K562 (cell line): ENCODE measurements around the gene TTC39A. TPM values are rescaled to one million over a fixed set of nuclear protein-coding genes. Genes with fewer than 3 reads are reported as not detected.

ENCODE experiments used
- DPF2 ChIP-seq: fragments of 450-650 bp; IDR thresholded peaks from 2 replicates; pipeline ENCODE4 v1.6.1; 2016
- KLF6 ChIP-seq: fragments of 250-450 bp; sonication (Bioruptor Pico); IDR thresholded peaks from 2 replicates; pipeline ENCODE4 v1.4.0; 2020; ENCODE audit warnings: mild to moderate bottlenecking, moderate library complexity, borderline replicate concordance
- MECOM ChIP-seq: fragments of 250-450 bp; sonication (Bioruptor Pico); IDR thresholded peaks from 2 replicates; pipeline ENCODE4 v1.8.0; 2022; ENCODE audit warnings: inconsistent platforms
- MEF2D ChIP-seq: conservative IDR thresholded peaks from 2 replicates; pipeline ENCODE4 v1.6.1; 2016; ENCODE audit warnings: low read depth, missing genetic modification characterization, missing compliant biosample characterization
- MEIS2 ChIP-seq: fragments of 450-650 bp; IDR thresholded peaks from 2 replicates; pipeline ENCODE4 v1.6.1; 2014; ENCODE audit warnings: mild to moderate bottlenecking; ENCODE audit not compliant: partially characterized antibody
- MTA1 ChIP-seq: fragments of 450-650 bp; IDR thresholded peaks from 2 replicates; pipeline ENCODE4 v1.6.1; 2017; ENCODE audit warnings: borderline replicate concordance
- NFIC ChIP-seq: fragments of 450-650 bp; IDR thresholded peaks from 2 replicates; pipeline ENCODE4 v1.6.1; 2017; ENCODE audit warnings: mild to moderate bottlenecking, inconsistent platforms
- RBM15 ChIP-seq: fragments of 200-400 bp; formaldehyde crosslinking; IDR thresholded peaks from 2 replicates; pipeline ENCODE4 v1.6.1; 2018; ENCODE audit warnings: mild to moderate bottlenecking, low read length, moderate library complexity; ENCODE audit not compliant: insufficient read depth
- SMARCE1 ChIP-seq: fragments of 450-650 bp; IDR thresholded peaks from 2 replicates; pipeline ENCODE4 v1.7.1; 2016; ENCODE audit warnings: mild to moderate bottlenecking
- SPI1 ChIP-seq: IDR thresholded peaks from 2 replicates; pipeline ENCODE4 v1.6.1; 2011; ENCODE audit warnings: low read depth, low read length, control low read depth, borderline replicate concordance
- TEAD4 ChIP-seq, 2 experiments: sonication (generic) in 1 of 2; formaldehyde crosslinking in 1 of 2; IDR thresholded peaks; 2 replicates each; pipeline versions ENCODE4 v1.6.1 to v1.8.0; 2012 to 2022; ENCODE audit warnings: borderline replicate concordance in 1 of 2, inconsistent platforms in 1 of 2, low read length in 1 of 2, mild to moderate bottlenecking in 1 of 2, missing genetic modification reagents in 1 of 2
- TSC22D4 ChIP-seq: fragments of 450-650 bp; IDR thresholded peaks from 2 replicates; pipeline ENCODE4 v1.6.1; 2016; ENCODE audit warnings: missing genetic modification characterization, missing biosample characterization, control low read depth
- XRCC3 ChIP-seq: fragments of 450-650 bp; IDR thresholded peaks from 2 replicates; pipeline ENCODE4 v1.6.1; 2017; ENCODE audit warnings: mild to moderate bottlenecking, moderate library complexity
- ZEB2 ChIP-seq: fragments of 450-650 bp; IDR thresholded peaks from 2 replicates; pipeline ENCODE4 v1.6.1; 2016
- ZNF384 ChIP-seq: IDR thresholded peaks from 2 replicates; pipeline ENCODE4 v1.6.1; 2012; ENCODE audit warnings: low read depth, low read length, improper control_type of control experiment
- ZNF696 ChIP-seq: fragments of 250-450 bp; sonication (Bioruptor Pico); conservative IDR thresholded peaks from 2 replicates; pipeline ENCODE4 v1.4.0; 2020; ENCODE audit warnings: mild to moderate bottlenecking, moderate library complexity
- ZNF76 ChIP-seq: fragments of 250-450 bp; sonication (Bioruptor Pico); IDR thresholded peaks from 2 replicates; pipeline ENCODE4 v1.4.0; 2020; ENCODE audit warnings: mild to moderate bottlenecking, moderate library complexity, borderline replicate concordance
- polyA plus RNA-seq, 8 experiments: library from polyadenylated mRNA; depleted of rRNA in 4 of 8; stranded (reverse) in 5 of 8; unstranded in 3 of 8; fragments of >200 nt; fragmentation: Nextera tagmentation in 2 of 8; fragmentation: Illumina TruSeq in 1 of 8; extraction: Ambion mirVana in 2 of 8; extraction: Trizol in 1 of 8; gene quantifications; 2 replicates each; pipeline versions ENCODE4 v1.2.1 to v1.2.3, GENCODE V29; 2011 to 2014; ENCODE audit warnings: inconsistent platforms in 1 of 8, missing spikeins in 1 of 8
- total RNA-seq, 7 experiments: library from RNA; depleted of rRNA in 6 of 7; stranded (reverse); fragments of >200 nt in 6 of 7; fragmentation: Illumina TruSeq in 2 of 7; extraction: Trizol in 2 of 7; gene quantifications; 2 replicates each; pipeline versions ENCODE4 v1.2.1 to v1.2.3, GENCODE V29; 2011 to 2021; ENCODE audit warnings: low replicate concordance in 1 of 7
- TF ChIP-seq, protein P1 (sequence below): fragments of 450-650 bp; formaldehyde crosslinking; IDR thresholded peaks from 2 replicates; pipeline ENCODE4 v1.4.0; 2020; ENCODE audit warnings: mild to moderate bottlenecking, moderate library complexity
- TF ChIP-seq, protein P2 (sequence below): IDR thresholded peaks from 2 replicates; pipeline ENCODE4 v1.6.1; 2011; ENCODE audit not compliant: insufficient read length; ENCODE audit errors: extremely low read depth

The TTC39A gene
- total and polyA plus RNA-seq, 9 of the 15 experiments (the other 6 are each of a cell fraction or from before 2014, with no cell fraction given): 0.18 to 0.82 (median 0.35) TPM

DNA sequence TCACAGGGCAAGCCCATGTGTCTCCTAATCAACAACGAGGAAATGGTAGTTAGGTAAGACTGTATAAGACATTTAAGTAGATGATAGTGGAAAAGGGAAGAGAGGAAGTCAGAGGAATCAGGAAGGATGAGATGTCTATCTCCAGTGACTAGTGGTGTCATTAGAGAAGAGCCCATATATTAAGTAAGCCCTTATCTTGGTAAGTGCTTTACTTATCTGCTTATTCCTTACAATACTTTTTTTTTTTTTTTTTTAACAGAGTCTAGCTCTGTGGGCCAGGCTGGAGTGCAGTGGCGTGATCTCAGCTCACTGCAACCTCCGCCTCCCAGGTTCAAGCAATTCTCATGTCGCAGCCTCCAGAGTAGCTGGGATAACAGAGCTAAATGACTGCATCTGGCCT lies 64.7 kb downstream of the TTC39A start (continued):
- 0 out of 2 replicates have a peak, but pooled peaks have one; percentile 25 for TF ChIP-seq MEF2D (tag)
- no peak for TF ChIP-seq ZNF696 (CRISPR knock-in tag)
- TF ChIP-seq, protein P1, sequence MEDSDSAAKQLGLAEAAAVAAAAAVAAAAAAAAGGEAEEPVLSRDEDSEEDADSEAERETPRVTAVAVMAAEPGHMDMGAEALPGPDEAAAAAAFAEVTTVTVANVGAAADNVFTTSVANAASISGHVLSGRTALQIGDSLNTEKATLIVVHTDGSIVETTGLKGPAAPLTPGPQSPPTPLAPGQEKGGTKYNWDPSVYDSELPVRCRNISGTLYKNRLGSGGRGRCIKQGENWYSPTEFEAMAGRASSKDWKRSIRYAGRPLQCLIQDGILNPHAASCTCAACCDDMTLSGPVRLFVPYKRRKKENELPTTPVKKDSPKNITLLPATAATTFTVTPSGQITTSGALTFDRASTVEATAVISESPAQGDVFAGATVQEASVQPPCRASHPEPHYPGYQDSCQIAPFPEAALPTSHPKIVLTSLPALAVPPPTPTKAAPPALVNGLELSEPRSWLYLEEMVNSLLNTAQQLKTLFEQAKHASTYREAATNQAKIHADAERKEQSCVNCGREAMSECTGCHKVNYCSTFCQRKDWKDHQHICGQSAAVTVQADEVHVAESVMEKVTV: no peak
- 0 out of 2 replicates have a peak, but pooled peaks have one; percentile 10 for TF ChIP-seq TEAD4 (IDR thresholded peaks at IDR 0.05; ENCODE audit: low read length)
- TF ChIP-seq TEAD4 (CRISPR knock-in tag; IDR thresholded peaks at IDR 0.05; ENCODE audit: borderline replicate concordance): no peak
- TF ChIP-seq ZEB2: no peak
- TF ChIP-seq ZNF76 (CRISPR knock-in tag): no peak
- peak; percentile 75 for TF ChIP-seq ZNF384
- TF ChIP-seq DPF2: peak; percentile 24; the same call in 1 of the 2 replicates
- TF ChIP-seq NFIC: no peak
- peak; percentile 77; the same call in 1 of the 2 replicates for TF ChIP-seq SMARCE1
- no peak for TF ChIP-seq TSC22D4
- TF ChIP-seq KLF6 (CRISPR knock-in tag): no peak
- peak; percentile 58; the same call in 1 of the 2 replicates for TF ChIP-seq SPI1
- peak; percentile 56; the same call in 1 of the 2 replicates for TF ChIP-seq MTA1
- TF ChIP-seq, protein P2, sequence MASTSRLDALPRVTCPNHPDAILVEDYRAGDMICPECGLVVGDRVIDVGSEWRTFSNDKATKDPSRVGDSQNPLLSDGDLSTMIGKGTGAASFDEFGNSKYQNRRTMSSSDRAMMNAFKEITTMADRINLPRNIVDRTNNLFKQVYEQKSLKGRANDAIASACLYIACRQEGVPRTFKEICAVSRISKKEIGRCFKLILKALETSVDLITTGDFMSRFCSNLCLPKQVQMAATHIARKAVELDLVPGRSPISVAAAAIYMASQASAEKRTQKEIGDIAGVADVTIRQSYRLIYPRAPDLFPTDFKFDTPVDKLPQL: no peak
- TF ChIP-seq RBM15: no peak
- TF ChIP-seq XRCC3: no peak
- peak; percentile 55 for TF ChIP-seq MEIS2
- TF ChIP-seq MECOM (CRISPR knock-in tag): peak; percentile 31; the same call in 1 of the 2 replicates
